ENCODE measurements around the gene NKD2. TPM values are rescaled to one million over a fixed set of nuclear protein-coding genes. Genes with fewer than 3 reads are reported as not detected.

NKD2 gene
- total RNA-seq, 2 donors from 2014 or later, result 1.4 to 1.5 TPM

DNA sequence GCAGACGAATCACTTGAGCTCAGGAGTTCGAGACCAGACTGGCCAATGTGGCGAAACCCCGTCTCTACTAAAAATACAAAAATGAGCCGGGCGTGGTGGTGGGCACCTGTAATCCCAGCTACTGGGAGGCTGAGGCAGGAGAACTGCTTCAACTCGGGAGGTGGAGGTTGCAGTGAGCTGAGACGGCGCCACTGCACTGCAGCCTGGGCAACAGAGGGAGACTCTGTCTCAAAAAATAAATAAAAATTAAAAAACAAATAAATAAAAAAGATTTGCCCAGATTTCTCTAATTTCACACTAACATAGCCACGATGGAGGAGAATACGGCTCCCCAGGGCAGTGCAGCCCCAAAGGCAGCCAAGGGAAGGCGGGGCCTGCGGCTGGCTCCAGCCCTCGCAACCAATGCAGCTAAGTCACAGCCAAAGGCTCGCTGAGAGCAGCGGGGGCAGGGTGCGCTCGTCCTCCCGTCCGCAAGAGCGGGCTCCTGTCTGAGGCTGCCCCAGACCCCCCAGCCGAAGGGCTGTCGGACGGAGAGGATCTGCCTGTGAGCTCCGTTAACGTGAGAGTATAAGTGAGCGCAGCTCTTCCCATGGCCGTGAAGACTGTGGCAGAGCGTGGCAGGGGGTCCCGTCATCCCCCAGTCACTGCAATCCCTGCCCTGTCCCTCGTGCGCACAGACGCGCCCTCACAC is 59.7 kb downstream of the NKD2 start:
- no peak for ATAC-seq (ENCODE audit: insufficient number of reproducible peaks, low FRiP score, low read depth)

DNA sequence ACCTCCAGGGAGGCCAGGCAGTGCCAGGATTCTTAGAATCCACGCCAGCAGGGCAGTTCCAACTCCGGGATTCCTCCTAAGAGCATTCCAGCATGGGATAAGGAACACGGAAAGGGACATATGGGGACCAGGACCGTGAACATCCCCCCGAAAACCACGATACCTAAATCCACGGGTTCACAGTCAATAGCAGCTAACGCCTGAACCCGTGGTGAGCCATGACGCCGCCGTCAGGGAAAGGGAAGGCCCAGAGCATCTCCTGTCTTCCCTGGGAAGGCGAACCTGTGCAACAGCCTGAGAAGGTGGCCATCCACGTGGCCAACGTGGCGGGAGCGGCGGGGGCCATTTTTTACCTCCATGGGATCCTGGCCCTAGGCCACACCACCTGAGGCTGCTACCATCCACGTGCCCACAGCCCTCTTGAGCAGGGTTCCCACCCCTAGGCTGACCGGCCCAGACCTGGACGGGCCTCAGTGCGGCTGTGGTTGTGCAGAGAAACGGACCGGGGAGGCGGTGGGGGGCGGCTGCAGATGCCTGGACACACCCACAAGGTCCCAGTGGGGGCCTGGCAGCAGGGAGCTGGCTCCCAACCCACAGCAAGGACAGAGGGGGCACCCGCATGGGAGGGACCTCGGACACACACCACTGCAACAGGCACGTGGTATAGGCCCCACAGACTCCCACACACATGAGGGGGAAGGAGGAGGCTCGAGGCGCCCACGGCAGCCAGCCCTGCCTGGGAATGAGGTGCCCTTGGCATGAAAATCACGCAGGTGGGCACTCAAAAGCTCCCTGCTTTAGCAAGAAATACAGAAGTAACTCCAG is 60.5 kb downstream of the NKD2 start:
- no peak overlapping the region for H3K4me3 ChIP-seq
- no peak overlapping the region for H3K27ac ChIP-seq
- DNase-seq (ENCODE audit: low spot score), result no peak
- H3K9me3 ChIP-seq, result no peaks in the 10 kb centered on the region
- peaks cover 4% of the 10 kb centered on the region for H3K36me3 ChIP-seq
- no peaks in the 10 kb centered on the region for H3K4me1 ChIP-seq (ENCODE audit: control insufficient read depth in 1 of 2, low read depth in 2 of 2)
- TF ChIP-seq, protein P1, sequence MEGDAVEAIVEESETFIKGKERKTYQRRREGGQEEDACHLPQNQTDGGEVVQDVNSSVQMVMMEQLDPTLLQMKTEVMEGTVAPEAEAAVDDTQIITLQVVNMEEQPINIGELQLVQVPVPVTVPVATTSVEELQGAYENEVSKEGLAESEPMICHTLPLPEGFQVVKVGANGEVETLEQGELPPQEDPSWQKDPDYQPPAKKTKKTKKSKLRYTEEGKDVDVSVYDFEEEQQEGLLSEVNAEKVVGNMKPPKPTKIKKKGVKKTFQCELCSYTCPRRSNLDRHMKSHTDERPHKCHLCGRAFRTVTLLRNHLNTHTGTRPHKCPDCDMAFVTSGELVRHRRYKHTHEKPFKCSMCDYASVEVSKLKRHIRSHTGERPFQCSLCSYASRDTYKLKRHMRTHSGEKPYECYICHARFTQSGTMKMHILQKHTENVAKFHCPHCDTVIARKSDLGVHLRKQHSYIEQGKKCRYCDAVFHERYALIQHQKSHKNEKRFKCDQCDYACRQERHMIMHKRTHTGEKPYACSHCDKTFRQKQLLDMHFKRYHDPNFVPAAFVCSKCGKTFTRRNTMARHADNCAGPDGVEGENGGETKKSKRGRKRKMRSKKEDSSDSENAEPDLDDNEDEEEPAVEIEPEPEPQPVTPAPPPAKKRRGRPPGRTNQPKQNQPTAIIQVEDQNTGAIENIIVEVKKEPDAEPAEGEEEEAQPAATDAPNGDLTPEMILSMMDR (IDR thresholded peaks at IDR 0.05), result no peak
- no peaks in the 10 kb centered on the region for H3K27me3 ChIP-seq (replicated peaks; ENCODE audit: insufficient read depth)
- no peak for ATAC-seq (ENCODE audit: insufficient number of reproducible peaks, low FRiP score, low read depth)

More for the DNA sequence above, 59.7 kb downstream of the NKD2 start:
- Histone ChIP-seq H3K36me3 (peaks cover 7% of the 10 kb centered on the region), H3K27me3 (replicated peaks; ENCODE audit: insufficient read depth) (no peaks in the 10 kb centered on the region), H3K9me3 (no peaks in the 10 kb centered on the region), H3K4me1 (ENCODE audit: control insufficient read depth in 1 of 2, low read depth in 2 of 2) (no peaks in the 10 kb centered on the region), H3K27ac (no peak overlapping the region), H3K4me3 (no peak overlapping the region)
- DNase-seq (ENCODE audit: low spot score), result no peak
- TF ChIP-seq, protein P1 (IDR thresholded peaks at IDR 0.05), result no peak

DNA sequence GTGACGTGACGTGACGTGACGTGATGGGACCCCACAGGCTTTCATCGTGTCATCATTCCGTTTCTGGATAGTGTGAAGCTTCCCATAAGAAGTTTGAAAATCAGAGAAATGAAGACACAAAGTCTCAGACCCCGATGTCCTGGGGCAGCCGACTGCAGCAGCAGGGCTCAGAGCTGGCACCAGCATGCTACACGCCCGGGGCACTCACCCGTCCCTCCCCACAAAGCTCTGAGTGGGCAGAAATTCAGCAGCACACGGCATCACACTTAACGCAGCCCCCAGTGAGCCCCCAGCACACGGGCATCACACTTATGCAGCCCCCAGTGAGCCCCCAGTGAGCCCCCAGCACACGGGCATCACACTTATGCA is 61.1 kb downstream of the NKD2 start:
- no peak for ATAC-seq (ENCODE audit: insufficient number of reproducible peaks, low FRiP score, low read depth)

DNA sequence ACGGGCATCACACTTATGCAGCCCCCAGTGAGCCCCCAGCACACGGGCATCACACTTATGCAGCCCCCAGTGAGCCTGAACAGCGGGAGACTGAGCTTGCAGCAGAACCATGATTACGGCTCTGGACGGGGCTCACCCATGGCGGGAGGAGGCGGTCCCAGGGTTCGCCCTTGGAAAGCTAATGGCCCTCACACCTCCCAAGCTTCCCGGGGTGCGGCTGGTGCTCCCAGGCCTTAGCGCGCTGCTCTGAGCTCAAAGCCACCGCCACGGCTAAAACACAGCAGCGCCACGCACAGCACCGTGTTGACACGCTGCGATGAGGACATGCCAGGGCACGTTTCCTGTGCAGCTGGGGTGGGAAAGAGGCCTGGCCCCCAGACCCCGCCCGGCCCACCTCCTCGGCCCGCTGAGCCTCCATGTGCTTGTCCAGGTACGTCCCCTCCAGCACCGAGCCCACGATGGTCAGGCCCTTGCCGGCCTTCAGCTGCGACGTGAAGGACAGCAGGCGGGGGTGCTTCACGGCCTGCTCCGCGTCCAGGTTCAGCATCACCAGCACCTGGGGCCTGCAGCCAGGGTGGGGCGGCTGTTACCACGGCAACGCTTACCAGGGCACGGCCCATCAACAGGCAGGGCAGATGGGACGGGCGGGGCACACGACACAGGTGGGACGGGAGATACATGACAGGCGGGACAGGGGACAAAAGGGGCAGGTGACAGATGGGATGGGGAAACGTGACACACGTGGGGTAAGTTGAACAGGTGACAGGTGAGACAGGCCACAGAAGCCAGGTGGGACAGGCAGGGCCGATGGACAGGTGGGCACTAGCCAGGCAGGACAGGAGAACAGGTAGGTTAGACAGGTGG is 64.9 kb downstream of the NKD2 start:
- H3K36me3 ChIP-seq, result no peaks in the 10 kb centered on the region
- no peaks in the 10 kb centered on the region for H3K4me1 ChIP-seq (ENCODE audit: control insufficient read depth in 1 of 2, low read depth in 2 of 2)
- H3K27me3 ChIP-seq (replicated peaks; ENCODE audit: insufficient read depth), result no peaks in the 10 kb centered on the region
- no peak overlapping the region for H3K27ac ChIP-seq
- TF ChIP-seq, protein P1 (IDR thresholded peaks at IDR 0.05), result no peak
- no peaks in the 10 kb centered on the region for H3K9me3 ChIP-seq
- no peak for DNase-seq (ENCODE audit: low spot score)
- ATAC-seq (ENCODE audit: insufficient number of reproducible peaks, low FRiP score, low read depth), result no peak
- H3K4me3 ChIP-seq, result no peak overlapping the region

More for the DNA sequence above, 61.1 kb downstream of the NKD2 start:
- no peaks in the 10 kb centered on the region for H3K36me3 ChIP-seq
- no peaks in the 10 kb centered on the region for H3K27me3 ChIP-seq (replicated peaks; ENCODE audit: insufficient read depth)
- H3K4me3 ChIP-seq, result no peak overlapping the region
- no peak for DNase-seq (ENCODE audit: low spot score)
- TF ChIP-seq, protein P1 (IDR thresholded peaks at IDR 0.05), result no peak
- H3K9me3 ChIP-seq, result no peaks in the 10 kb centered on the region
- no peaks in the 10 kb centered on the region for H3K4me1 ChIP-seq (ENCODE audit: control insufficient read depth in 1 of 2, low read depth in 2 of 2)
- no peak overlapping the region for H3K27ac ChIP-seq

DNA sequence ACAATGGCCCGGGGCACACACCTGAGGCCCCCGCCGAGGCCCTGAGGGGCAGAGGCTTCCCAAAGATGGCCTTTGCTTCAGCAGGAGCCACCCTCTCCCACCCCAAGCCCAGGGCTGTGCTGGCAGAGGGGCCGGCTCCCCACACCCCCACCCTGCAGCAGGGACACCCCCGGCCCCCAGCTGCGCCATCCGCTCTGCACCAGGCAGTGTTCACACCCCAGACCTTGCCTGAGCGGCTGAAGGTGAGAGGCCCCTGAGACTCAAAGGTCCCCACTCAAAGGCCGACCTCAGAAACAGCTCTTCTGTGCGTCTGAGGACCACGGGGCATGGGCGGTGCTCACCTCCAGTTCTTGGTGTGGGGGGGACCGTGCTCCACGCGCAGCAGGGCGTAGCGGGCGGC is 65.6 kb downstream of the NKD2 start:
- ATAC-seq (ENCODE audit: insufficient number of reproducible peaks, low FRiP score, low read depth) (no peak), DNase-seq (ENCODE audit: low spot score) (no peak)
- no peak overlapping the region for H3K4me3 ChIP-seq
- no peaks in the 10 kb centered on the region for H3K4me1 ChIP-seq (ENCODE audit: control insufficient read depth in 1 of 2, low read depth in 2 of 2)
- H3K9me3 ChIP-seq, result no peaks in the 10 kb centered on the region
- H3K27me3 ChIP-seq (replicated peaks; ENCODE audit: insufficient read depth), result no peaks in the 10 kb centered on the region
- no peaks in the 10 kb centered on the region for H3K36me3 ChIP-seq
- H3K27ac ChIP-seq, result no peak overlapping the region
- TF ChIP-seq, protein P1 (IDR thresholded peaks at IDR 0.05), result no peak

All from thoracic aorta (tissue), 2 donors.